DND-41 (cell line): ENCODE data around the gene ZIC4.

Experiments
- EZH2 ChIP-seq: IDR thresholded peaks from 3 replicates; pipeline ENCODE4 v1.6.1; 2012; ENCODE audit warnings: borderline replicate concordance, low read depth, mild to moderate bottlenecking, moderate library complexity, low read length, inconsistent platforms; ENCODE audit not compliant: severe bottlenecking
- TF ChIP-seq, protein P1 (sequence below): IDR thresholded peaks from 2 replicates; pipeline ENCODE4 v1.5.1; 2012; ENCODE audit warnings: borderline replicate concordance, low read length, moderate library complexity, mild to moderate bottlenecking; ENCODE audit not compliant: poor library complexity, severe bottlenecking; ENCODE audit errors: extremely low read depth

DNA sequence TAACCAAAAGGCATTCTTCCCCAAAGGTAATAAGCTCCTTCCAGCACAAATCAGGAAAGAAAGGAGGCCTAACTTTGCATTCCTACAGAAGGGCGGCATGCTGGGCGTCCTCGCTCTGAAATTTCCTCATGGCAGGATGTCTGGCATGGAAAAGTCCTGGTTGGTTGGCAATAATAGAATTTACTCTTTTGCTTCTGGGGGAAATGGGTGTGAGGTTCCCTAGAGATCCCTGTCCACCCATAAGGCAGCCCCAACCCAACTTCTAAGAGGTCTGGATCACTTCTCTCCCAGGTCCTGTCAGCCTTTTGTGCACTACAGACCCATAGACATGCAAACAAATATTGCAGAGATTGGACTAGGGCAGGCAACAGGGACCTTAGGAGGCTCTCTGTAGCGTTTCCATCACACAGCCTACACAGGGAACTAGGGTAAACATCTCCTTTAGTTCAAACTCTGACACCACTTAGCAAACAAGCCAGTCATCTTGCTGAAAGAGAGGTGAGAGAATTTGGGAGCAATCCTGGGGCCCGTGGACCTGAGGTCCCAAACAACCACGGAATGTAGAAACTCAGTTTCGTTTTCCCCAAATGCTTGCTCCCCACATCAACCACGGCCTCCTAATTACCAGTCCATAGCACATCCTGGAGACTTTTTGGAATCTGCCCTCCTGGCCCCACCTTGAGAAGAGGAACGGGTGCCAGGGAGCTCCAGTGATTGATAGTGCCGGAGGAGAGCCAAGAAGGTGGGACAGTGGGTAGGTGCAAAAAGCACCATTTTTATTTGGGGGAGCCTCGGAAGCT lies 2.1 kb downstream of the ZIC4 start:
- TF ChIP-seq, protein P1, sequence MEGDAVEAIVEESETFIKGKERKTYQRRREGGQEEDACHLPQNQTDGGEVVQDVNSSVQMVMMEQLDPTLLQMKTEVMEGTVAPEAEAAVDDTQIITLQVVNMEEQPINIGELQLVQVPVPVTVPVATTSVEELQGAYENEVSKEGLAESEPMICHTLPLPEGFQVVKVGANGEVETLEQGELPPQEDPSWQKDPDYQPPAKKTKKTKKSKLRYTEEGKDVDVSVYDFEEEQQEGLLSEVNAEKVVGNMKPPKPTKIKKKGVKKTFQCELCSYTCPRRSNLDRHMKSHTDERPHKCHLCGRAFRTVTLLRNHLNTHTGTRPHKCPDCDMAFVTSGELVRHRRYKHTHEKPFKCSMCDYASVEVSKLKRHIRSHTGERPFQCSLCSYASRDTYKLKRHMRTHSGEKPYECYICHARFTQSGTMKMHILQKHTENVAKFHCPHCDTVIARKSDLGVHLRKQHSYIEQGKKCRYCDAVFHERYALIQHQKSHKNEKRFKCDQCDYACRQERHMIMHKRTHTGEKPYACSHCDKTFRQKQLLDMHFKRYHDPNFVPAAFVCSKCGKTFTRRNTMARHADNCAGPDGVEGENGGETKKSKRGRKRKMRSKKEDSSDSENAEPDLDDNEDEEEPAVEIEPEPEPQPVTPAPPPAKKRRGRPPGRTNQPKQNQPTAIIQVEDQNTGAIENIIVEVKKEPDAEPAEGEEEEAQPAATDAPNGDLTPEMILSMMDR: no peak
- no peak for TF ChIP-seq EZH2
